ENCODE results near the gene CHN1.

The CHN1 gene

GRCh38 chr2:174761837-174762236 lies 243.3 kb downstream of the CHN1 start:
- no peak for TF ChIP-seq CTCF (conservative IDR thresholded peaks at IDR 0.05; ENCODE audit: low read depth)
- no peak for DNase-seq (ENCODE audit: low spot score)
- no peak overlapping the region for H3K27ac ChIP-seq
- ChIA-PET POLR2A (ENCODE audit: low non-redundant PET) (no interaction called here), CTCF (no interaction called here)

- DNase-seq (ENCODE audit: low spot score), result no peak
- CTCF ChIA-PET, result no interaction called here
- POLR2A ChIA-PET (ENCODE audit: low non-redundant PET), result no interaction called here
Observed at GRCh38 chr2:174760845-174761473, 244.2 kb downstream of the CHN1 start.

GRCh38 chr2:174759381-174760065 lies 245.7 kb downstream of the CHN1 start:
- ChIA-PET CTCF (no interaction called here), POLR2A (ENCODE audit: low non-redundant PET) (no interaction called here)
- no peak for DNase-seq (ENCODE audit: low spot score)
- TF ChIP-seq CTCF (conservative IDR thresholded peaks at IDR 0.05; ENCODE audit: low read depth), result no peak
- no peak overlapping the region for H3K27ac ChIP-seq

More at GRCh38 chr2:174760845-174761473, 244.2 kb downstream of the CHN1 start:
- H3K27ac ChIP-seq, result no peak overlapping the region
- no peak for TF ChIP-seq CTCF (conservative IDR thresholded peaks at IDR 0.05; ENCODE audit: low read depth)

- CTCF ChIA-PET, result no interaction called here
Observed at GRCh38 chr2:174756743-174757142, 248.4 kb downstream of the CHN1 start.

GRCh38 chr2:174753038-174753633 lies 252.0 kb downstream of the CHN1 start:
- H3K27ac ChIP-seq, result no peak overlapping the region
- TF ChIP-seq CTCF (conservative IDR thresholded peaks at IDR 0.05; ENCODE audit: low read depth), result no peak
- ChIA-PET CTCF (no interaction called here), POLR2A (ENCODE audit: low non-redundant PET) (no interaction called here)
- DNase-seq (ENCODE audit: low spot score), result no peak

More at GRCh38 chr2:174756743-174757142, 248.4 kb downstream of the CHN1 start:
- no peak for DNase-seq (ENCODE audit: low spot score)
- no peak for TF ChIP-seq CTCF (conservative IDR thresholded peaks at IDR 0.05; ENCODE audit: low read depth)
- POLR2A ChIA-PET (ENCODE audit: low non-redundant PET), result no interaction called here
- no peak overlapping the region for H3K27ac ChIP-seq

- POLR2A ChIA-PET (ENCODE audit: low non-redundant PET), result no interaction called here
- no peak for DNase-seq (ENCODE audit: low spot score)
- no peak overlapping the region for H3K27ac ChIP-seq
- CTCF ChIA-PET, result no interaction called here
- TF ChIP-seq CTCF (conservative IDR thresholded peaks at IDR 0.05; ENCODE audit: low read depth), result no peak
Observed at GRCh38 chr2:174752403-174753037, 252.7 kb downstream of the CHN1 start.

Measured in RWPE1 (cell line).